Neuron (in vitro differentiated cells): ENCODE measurements around the gene RGN.

Experiments
- H2AFZ ChIP-seq: one replicate; pipeline ENCODE4 v1.6.1; 2013; ENCODE audit warnings: low read depth, mild to moderate bottlenecking, inconsistent platforms, low read length, moderate library complexity
- H3K27me3 ChIP-seq: one replicate; pipeline ENCODE4 v1.6.1; 2013; ENCODE audit warnings: low read length; ENCODE audit not compliant: insufficient read depth
- H3K36me3 ChIP-seq: one replicate; pipeline ENCODE4 v1.6.1; 2013; ENCODE audit warnings: low read length; ENCODE audit not compliant: insufficient read depth
- H3K4me1 ChIP-seq: one replicate; pipeline ENCODE4 v1.6.1; 2013; ENCODE audit warnings: low read length; ENCODE audit not compliant: insufficient read depth
- H3K4me3 ChIP-seq: 2 replicates; pipeline ENCODE4 v1.5.1; 2013; ENCODE audit warnings: mild to moderate bottlenecking, low read length, moderate library complexity
- H3K9me3 ChIP-seq: one replicate; pipeline ENCODE4 v1.6.1; 2013; ENCODE audit warnings: low read length

RGN gene

GRCh38 chrX:47078129-47079043 lies at the start of gene RGN:
Gene RGN (plus strand): TSS chrX:47078443. CDS start chrX:47081145, 2,702 bp downstream.
- Histone ChIP-seq H3K36me3 (no peaks in the 10 kb centered on the region), H3K27me3 (no peaks in the 10 kb centered on the region), H3K4me1 (peaks cover 2% of the 10 kb centered on the region), H2AFZ (no peak within 1 kb of the TSS), H3K4me3 (no peak within 1 kb of the TSS), H3K9me3 (no peaks in the 10 kb centered on the region)

DNA sequence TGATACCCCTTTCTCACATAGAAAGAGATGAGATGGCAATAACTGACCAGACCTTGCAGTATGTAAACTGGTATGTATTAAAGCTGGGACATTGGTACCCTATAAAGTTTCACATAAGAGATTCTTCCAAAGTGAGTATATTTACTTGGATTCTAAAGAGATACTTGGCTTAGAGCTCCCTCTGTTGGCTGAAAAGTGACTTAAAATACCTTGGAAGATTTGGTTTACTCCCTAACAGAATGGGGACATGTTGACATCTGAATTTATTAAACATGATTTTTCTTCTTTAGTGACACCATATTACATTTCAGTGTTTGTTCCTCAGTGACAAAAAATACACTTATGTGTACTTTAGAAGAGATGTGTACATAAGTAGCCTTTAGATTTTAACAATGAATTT lies 47.9 kb upstream of the RGN start:
- H2AFZ ChIP-seq: no peak overlapping the region
- H3K4me3 ChIP-seq: no peak overlapping the region
- no peaks in the 10 kb centered on the region for H3K9me3 ChIP-seq
- H3K27me3 ChIP-seq: no peaks in the 10 kb centered on the region
- no peaks in the 10 kb centered on the region for H3K4me1 ChIP-seq
- peaks cover 14% of the 10 kb centered on the region for H3K36me3 ChIP-seq

DNA sequence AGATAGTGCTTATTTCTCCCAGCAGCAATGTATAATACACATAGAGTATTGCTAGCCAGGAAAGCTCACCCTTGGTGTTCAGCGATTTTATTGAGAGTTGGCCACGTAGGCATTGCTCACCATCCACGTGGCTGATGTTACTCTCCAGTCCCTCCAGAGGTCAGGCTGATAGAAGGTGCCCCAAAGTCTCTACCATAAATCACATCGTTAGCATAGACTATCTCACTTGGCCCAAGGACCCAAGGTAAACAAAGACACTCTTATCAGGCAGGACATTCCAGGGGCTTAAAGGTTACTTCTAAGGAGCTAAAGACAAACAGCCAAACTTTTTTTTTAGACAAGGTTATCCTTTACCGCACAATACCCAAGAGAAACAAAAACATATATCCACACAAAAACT lies 30.3 kb upstream of the RGN start:
- no peak overlapping the region for H3K4me3 ChIP-seq
- no peak overlapping the region for H2AFZ ChIP-seq
- peaks cover 3% of the 10 kb centered on the region for H3K36me3 ChIP-seq
- H3K9me3 ChIP-seq: no peaks in the 10 kb centered on the region
- no peaks in the 10 kb centered on the region for H3K4me1 ChIP-seq
- no peaks in the 10 kb centered on the region for H3K27me3 ChIP-seq

DNA sequence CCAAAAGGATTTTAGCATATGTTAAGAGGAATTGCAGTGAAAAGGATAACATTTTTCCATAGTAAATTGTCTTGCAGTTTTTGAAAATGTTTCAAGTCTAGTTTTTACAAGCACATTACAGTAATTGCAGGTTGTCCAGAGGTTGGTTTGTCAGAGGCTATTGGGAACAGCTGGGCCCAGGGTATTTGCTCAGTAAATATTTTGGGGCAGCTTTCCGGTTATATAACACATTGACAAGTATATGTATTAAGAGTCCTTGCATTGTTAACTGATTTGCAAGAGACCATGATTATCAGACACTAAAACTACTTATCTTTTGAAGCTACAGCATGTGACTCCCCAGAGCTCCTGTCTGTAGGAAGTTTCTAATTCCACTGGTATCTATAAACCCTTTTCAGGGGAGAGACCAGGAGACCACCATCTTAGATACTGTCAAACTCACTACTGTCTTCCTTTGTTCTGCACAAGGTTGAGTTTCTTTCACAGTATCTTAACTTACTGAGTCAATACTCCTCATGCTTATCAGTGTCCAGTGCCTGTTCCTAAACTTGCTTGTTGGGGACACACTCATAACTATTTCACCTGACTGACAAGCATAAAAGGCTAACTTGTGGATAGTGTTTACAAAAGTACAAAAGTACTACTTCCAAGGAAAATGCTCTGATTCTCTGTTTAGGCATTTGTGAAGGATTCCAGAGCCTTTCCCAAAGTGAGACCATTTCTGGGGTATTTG lies 18.9 kb upstream of the RGN start:
- H2AFZ ChIP-seq: no peak overlapping the region
- peaks cover 10% of the 10 kb centered on the region for H3K36me3 ChIP-seq
- H3K4me1 ChIP-seq: no peaks in the 10 kb centered on the region
- H3K9me3 ChIP-seq: no peaks in the 10 kb centered on the region
- H3K4me3 ChIP-seq: no peak overlapping the region
- peaks cover 9% of the 10 kb centered on the region for H3K27me3 ChIP-seq

GRCh38 chrX:47060708-47061107 lies 17.5 kb upstream of the RGN start:
- no peaks in the 10 kb centered on the region for H3K4me1 ChIP-seq
- H3K4me3 ChIP-seq: no peak overlapping the region
- H3K27me3 ChIP-seq: peaks cover 7% of the 10 kb centered on the region
- H3K9me3 ChIP-seq: no peaks in the 10 kb centered on the region
- H2AFZ ChIP-seq: no peak overlapping the region
- H3K36me3 ChIP-seq: peaks cover 10% of the 10 kb centered on the region

- Histone ChIP-seq H3K4me1 (no peaks in the 10 kb centered on the region), H3K36me3 (peaks cover 10% of the 10 kb centered on the region), H3K27me3 (peaks cover 6% of the 10 kb centered on the region), H3K9me3 (no peaks in the 10 kb centered on the region), H3K4me3 (no peak overlapping the region), H2AFZ (no peak overlapping the region)
These were observed 16.9 kb upstream of the RGN start for GRCh38 chrX:47061238-47061919.

DNA sequence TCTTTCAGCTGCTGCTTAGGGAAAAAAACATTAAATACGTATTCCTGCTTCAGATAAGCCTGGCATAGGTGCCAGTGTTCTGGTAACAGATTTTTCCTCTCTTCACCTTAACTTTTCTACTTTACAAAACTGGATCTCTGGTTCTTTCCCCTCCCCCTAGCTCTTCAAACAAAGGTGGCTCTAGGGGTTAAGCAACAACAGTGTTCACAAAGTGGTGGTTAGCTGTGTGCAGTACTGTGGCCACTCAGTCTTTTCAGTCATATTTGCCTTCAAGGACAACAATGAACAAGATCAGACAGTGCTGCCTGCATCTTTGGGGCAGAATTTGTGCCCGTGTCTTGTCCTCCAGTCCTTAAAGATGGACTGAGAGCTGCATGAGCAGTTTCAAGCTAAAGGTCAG lies 15.1 kb upstream of the RGN start:
- Histone ChIP-seq H3K4me1 (no peaks in the 10 kb centered on the region), H2AFZ (no peak overlapping the region), H3K9me3 (no peaks in the 10 kb centered on the region), H3K36me3 (peaks cover 5% of the 10 kb centered on the region), H3K4me3 (no peak overlapping the region), H3K27me3 (peaks cover 6% of the 10 kb centered on the region)

DNA sequence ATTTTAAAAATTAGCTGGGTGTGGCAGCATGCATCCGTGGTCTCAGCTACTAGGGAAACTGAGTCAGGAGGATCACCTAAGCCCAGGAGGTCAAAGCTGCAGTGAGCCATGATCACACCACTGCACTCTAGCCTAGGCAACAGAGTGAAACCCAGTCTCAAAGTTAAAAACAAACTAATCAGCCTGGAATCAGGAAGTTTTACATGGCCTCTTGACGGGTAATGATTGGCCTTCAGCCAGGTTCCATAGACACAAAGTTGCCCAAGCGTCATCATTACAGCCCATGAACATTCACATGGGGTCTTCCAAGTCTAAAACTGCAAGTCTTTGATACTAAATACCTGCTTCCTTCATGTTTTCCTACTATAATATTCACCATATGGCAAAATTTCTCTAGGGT lies 10.0 kb upstream of the RGN start:
- no peaks in the 10 kb centered on the region for H3K9me3 ChIP-seq
- no peaks in the 10 kb centered on the region for H3K4me1 ChIP-seq
- peaks cover 4% of the 10 kb centered on the region for H3K27me3 ChIP-seq
- no peak overlapping the region for H3K4me3 ChIP-seq
- H3K36me3 ChIP-seq: no peaks in the 10 kb centered on the region
- no peak overlapping the region for H2AFZ ChIP-seq

DNA sequence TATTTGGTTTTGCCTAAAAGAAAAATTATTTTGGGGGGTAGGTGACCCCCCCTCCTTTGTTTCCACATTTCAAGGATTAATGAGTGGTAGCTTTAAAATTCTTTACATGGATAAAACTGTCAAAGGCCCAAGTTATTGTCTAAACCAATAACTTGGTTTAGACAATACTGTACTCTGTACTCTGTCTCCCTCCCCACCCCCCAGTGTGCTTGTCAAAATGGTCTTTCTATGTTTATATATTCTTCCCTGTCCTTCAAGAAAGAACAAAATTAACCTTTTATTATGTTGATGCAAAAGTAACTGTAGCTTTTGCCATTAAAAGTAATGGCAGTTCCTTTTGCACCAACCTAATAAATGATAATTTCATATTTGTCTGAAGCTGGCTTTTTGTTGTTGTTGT lies 9.5 kb upstream of the RGN start:
- Histone ChIP-seq H3K27me3 (peaks cover 4% of the 10 kb centered on the region), H3K36me3 (no peaks in the 10 kb centered on the region)

GRCh38 chrX:47080215-47080914 lies 2.1 kb downstream of the RGN start:
- no peak overlapping the region for H3K4me3 ChIP-seq
- H2AFZ ChIP-seq: no peak overlapping the region
- H3K4me1 ChIP-seq: peaks cover 2% of the 10 kb centered on the region
- H3K36me3 ChIP-seq: no peaks in the 10 kb centered on the region
- peaks cover 2% of the 10 kb centered on the region for H3K27me3 ChIP-seq
- no peaks in the 10 kb centered on the region for H3K9me3 ChIP-seq

More for the DNA sequence above, 9.5 kb upstream of the RGN start:
- Histone ChIP-seq H3K9me3 (no peaks in the 10 kb centered on the region), H2AFZ (no peak overlapping the region), H3K4me1 (no peaks in the 10 kb centered on the region), H3K4me3 (no peak overlapping the region)

- Histone ChIP-seq H3K36me3 (no peaks in the 10 kb centered on the region), H2AFZ (no peak overlapping the region), H3K4me3 (no peak overlapping the region), H3K27me3 (peaks cover 2% of the 10 kb centered on the region), H3K4me1 (peaks cover 2% of the 10 kb centered on the region), H3K9me3 (no peaks in the 10 kb centered on the region)
These were observed 2.6 kb downstream of the RGN start for GRCh38 chrX:47080915-47081236.

DNA sequence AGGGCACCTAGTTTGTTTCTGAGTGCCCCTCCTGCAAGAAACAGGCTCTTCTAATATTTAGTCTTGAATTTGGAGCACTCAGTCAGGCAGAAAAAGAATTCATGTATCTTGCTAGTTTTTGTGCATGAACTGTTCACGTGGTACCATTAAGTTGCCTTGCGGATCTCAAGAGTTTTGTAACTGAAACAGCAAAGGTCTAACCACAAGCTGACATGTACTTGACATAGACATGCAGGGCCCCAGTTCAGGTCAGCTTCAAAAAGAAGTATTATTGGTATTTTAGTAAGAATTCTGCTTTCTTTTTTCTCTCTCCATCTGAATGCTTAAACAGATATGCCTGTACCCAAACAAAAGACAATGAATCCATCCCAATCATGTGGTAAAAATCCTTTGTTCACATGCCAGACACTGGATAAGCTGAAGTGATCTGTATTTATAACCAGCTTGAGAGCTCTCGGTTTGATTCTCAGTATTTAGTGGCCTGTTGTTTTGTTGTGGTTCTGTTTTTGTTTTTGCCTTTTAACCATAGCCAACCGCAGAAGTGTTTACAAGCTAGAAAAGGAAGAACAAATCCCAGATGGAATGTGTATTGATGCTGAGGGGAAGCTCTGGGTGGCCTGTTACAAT lies 13.0 kb downstream of the RGN start:
- Histone ChIP-seq H3K4me3 (no peak overlapping the region), H3K9me3 (no peaks in the 10 kb centered on the region), H3K27me3 (peaks cover 4% of the 10 kb centered on the region), H2AFZ (peak overlapping the region; percentile 37), H3K4me1 (peaks cover 12% of the 10 kb centered on the region), H3K36me3 (no peaks in the 10 kb centered on the region)
